ENCODE measurements around the gene ISM1.

DNA sequence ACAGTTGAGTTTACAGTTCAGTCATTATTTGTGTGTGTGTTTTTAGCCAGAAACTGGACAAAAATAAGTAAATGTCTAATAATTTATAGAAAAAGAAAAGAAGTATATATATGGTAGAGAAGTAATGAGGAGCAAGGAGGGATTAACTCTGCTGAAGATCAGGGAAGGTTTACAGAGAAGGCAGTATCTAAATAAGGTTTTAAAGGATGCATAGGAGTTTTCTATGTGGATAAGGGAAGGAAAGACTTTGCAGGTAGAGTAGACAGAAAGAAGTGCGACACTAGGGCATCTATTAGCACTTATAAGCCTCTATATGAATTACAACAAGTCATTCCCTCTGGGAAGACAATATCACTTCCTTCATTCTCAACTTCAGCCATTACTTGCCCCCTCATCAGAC, 34.3 kb downstream of the ISM1 start:
- TF ChIP-seq POLR2A (IDR thresholded peaks at IDR 0.05) = no peak
- TF ChIP-seq, protein P1, sequence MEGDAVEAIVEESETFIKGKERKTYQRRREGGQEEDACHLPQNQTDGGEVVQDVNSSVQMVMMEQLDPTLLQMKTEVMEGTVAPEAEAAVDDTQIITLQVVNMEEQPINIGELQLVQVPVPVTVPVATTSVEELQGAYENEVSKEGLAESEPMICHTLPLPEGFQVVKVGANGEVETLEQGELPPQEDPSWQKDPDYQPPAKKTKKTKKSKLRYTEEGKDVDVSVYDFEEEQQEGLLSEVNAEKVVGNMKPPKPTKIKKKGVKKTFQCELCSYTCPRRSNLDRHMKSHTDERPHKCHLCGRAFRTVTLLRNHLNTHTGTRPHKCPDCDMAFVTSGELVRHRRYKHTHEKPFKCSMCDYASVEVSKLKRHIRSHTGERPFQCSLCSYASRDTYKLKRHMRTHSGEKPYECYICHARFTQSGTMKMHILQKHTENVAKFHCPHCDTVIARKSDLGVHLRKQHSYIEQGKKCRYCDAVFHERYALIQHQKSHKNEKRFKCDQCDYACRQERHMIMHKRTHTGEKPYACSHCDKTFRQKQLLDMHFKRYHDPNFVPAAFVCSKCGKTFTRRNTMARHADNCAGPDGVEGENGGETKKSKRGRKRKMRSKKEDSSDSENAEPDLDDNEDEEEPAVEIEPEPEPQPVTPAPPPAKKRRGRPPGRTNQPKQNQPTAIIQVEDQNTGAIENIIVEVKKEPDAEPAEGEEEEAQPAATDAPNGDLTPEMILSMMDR (IDR thresholded peaks at IDR 0.05) = no peak

All from prostate gland (tissue), 2 donors.